H1 (cell line): ENCODE data around the gene LONRF2. TPM values are rescaled to one million over a fixed set of nuclear protein-coding genes. Genes with fewer than 3 reads are reported as not detected.

ENCODE experiments used
- CTCF ChIA-PET: fragments of 300-600 bp; sonication (Branson Sonifier 250); formaldehyde crosslinking; loops from one replicate; lab custom pipeline; 2021; ENCODE audit not compliant: partially characterized antibody; lab: Charles Lee
- POLR2A ChIA-PET: fragments of 300-600 bp; sonication (Branson Sonifier 250); formaldehyde crosslinking; loops from one replicate; lab custom pipeline; 2021; ENCODE audit warnings: inconsistent platforms; ENCODE audit not compliant: partially characterized antibody; lab: Charles Lee
- DNase-seq, 2 experiments: peaks; one replicate each; pipeline versions ENCODE4 v3.0.0 to v3.0.0-alpha.2; 2010 to 2022; ENCODE audit warnings: low spot score in 2 of 2, low read depth in 1 of 2, mixed read lengths in 1 of 2
- FAIRE-seq: peaks from 2 replicates; lab custom pipeline; 2011; peaks lifted over from hg19 to GRCh38; lab: Jason Lieb, UNC
- H2AFZ ChIP-seq: 2 replicates; pipeline ENCODE4 v1.8.1; 2012; ENCODE audit warnings: low read length, inconsistent platforms
- H2AK5ac ChIP-seq: 2 replicates; pipeline ENCODE4 v1.6.1; 2013; ENCODE audit warnings: low read depth, low read length
- H2BK120ac ChIP-seq: replicated peaks from 2 replicates; pipeline ENCODE3; 2013; ENCODE audit warnings: low read depth, low read length, inconsistent platforms
- H2BK12ac ChIP-seq: 2 replicates; pipeline ENCODE4 v1.6.1; 2013; ENCODE audit warnings: low read depth, low read length
- H2BK15ac ChIP-seq: 2 replicates; pipeline ENCODE4 v1.6.1; 2013; ENCODE audit warnings: low read length
- H2BK20ac ChIP-seq: 2 replicates; pipeline ENCODE4 v1.6.1; 2013; ENCODE audit warnings: low read length
- H2BK5ac ChIP-seq: 2 replicates; pipeline ENCODE4 v1.6.1; 2013; ENCODE audit warnings: low read depth, low read length
- H3K14ac ChIP-seq: 2 replicates; pipeline ENCODE4 v1.6.1; 2013; ENCODE audit warnings: inconsistent platforms; ENCODE audit not compliant: insufficient read length
- H3K18ac ChIP-seq: 2 replicates; pipeline ENCODE4 v1.6.1; 2013; ENCODE audit warnings: low read length; ENCODE audit errors: extremely low read depth
- H3K23ac ChIP-seq: 2 replicates; pipeline ENCODE4 v1.6.1; 2013; ENCODE audit warnings: inconsistent platforms; ENCODE audit not compliant: insufficient read length
- H3K23me2 ChIP-seq: 2 replicates; pipeline ENCODE4 v1.6.1; 2013; ENCODE audit warnings: low read depth, low read length
- H3K27ac ChIP-seq: 2 replicates; pipeline ENCODE4 v1.6.1; 2011; ENCODE audit warnings: low read depth, low read length, inconsistent platforms
- H3K27me3 ChIP-seq, 4 experiments: replicated peaks in 1 of 4; 1 replicate in 1 of 4; 2 replicates in 3 of 4; pipeline versions ENCODE4 v1.6.1 to v1.8.1; 2011 to 2013; ENCODE audit warnings: low read length in 3 of 4, mild to moderate bottlenecking in 3 of 4, inconsistent platforms in 2 of 4, mixed read lengths in 2 of 4, moderate library complexity in 1 of 4; ENCODE audit not compliant: control insufficient read depth in 3 of 4, insufficient read depth in 3 of 4; ENCODE audit errors: extremely low read depth in 1 of 4
- H3K36me3 ChIP-seq, 4 experiments: 2 replicates each; pipeline versions ENCODE4 v1.6.1 to v1.8.1; 2011 to 2013; ENCODE audit warnings: mild to moderate bottlenecking in 4 of 4, low read length in 3 of 4, moderate library complexity in 2 of 4, control low read depth in 1 of 4, inconsistent platforms in 1 of 4; ENCODE audit not compliant: insufficient read depth in 4 of 4, control insufficient read depth in 2 of 4
- H3K4ac ChIP-seq: replicated peaks from 2 replicates; pipeline ENCODE3; 2013; ENCODE audit warnings: low read length, low read depth, mixed read lengths, inconsistent platforms; ENCODE audit not compliant: insufficient read length
- H3K4me1 ChIP-seq, 4 experiments: replicated peaks in 1 of 4; 1 replicate in 1 of 4; 2 replicates in 3 of 4; pipeline versions ENCODE4 v1.6.1 to v1.8.1; 2011 to 2013; ENCODE audit warnings: low read length in 3 of 4, inconsistent platforms in 2 of 4, mixed read lengths in 1 of 4; ENCODE audit not compliant: insufficient read depth in 4 of 4, control insufficient read depth in 3 of 4
- H3K4me2 ChIP-seq, 2 experiments: 2 replicates each; pipeline versions ENCODE4 v1.6.1 to v1.8.1; 2011 to 2013; ENCODE audit warnings: low read depth in 2 of 2, low read length in 2 of 2, control low read depth in 1 of 2, inconsistent platforms in 1 of 2, mild to moderate bottlenecking in 1 of 2; ENCODE audit not compliant: insufficient read depth in 1 of 2
- H3K4me3 ChIP-seq, 4 experiments: fragments of 200-600, 300-600 bp in 1 of 4; sonication (generic), shearing (Covaris generic), sonication (Bioruptor Twin) in 1 of 4; 2 replicates each; pipeline versions ENCODE4 v1.5.1 to v1.8.1; 2011 to 2016; ENCODE audit warnings: low read length in 4 of 4, low read depth in 3 of 4, control low read depth in 2 of 4, inconsistent platforms in 2 of 4, mild to moderate bottlenecking in 2 of 4, mixed read lengths in 1 of 4, moderate library complexity in 1 of 4; ENCODE audit not compliant: insufficient read depth in 2 of 4; ENCODE audit errors: extremely low read depth in 1 of 4
- H3K56ac ChIP-seq: replicated peaks from 2 replicates; pipeline ENCODE3; 2013; ENCODE audit warnings: low read depth, mild to moderate bottlenecking, mixed read lengths, low read length, inconsistent platforms; ENCODE audit not compliant: insufficient read length
- H3K79me1 ChIP-seq: 2 replicates; pipeline ENCODE4 v1.6.1; 2013; ENCODE audit warnings: low read depth, low read length, control low read depth
- H3K79me2 ChIP-seq, 2 experiments: 2 replicates each; pipeline versions ENCODE4 v1.6.1 to v1.8.1; 2012 to 2013; ENCODE audit warnings: low read length in 2 of 2, mild to moderate bottlenecking in 2 of 2, inconsistent platforms in 1 of 2; ENCODE audit not compliant: insufficient read depth in 2 of 2, control insufficient read depth in 1 of 2
- H3K9ac ChIP-seq, 4 experiments: replicated peaks in 1 of 4; 1 replicate in 1 of 4; 2 replicates in 3 of 4; pipeline versions ENCODE4 v1.6.1 to v1.8.1; 2011 to 2013; ENCODE audit warnings: low read depth in 3 of 4, low read length in 3 of 4, control low read depth in 2 of 4, mild to moderate bottlenecking in 2 of 4, moderate library complexity in 2 of 4, inconsistent platforms in 1 of 4; ENCODE audit errors: extremely low read depth in 1 of 4
- H3K9me3 ChIP-seq, 2 experiments: 2 replicates each; pipeline versions ENCODE4 v1.6.1 to v1.8.1; 2012 to 2013; ENCODE audit warnings: mild to moderate bottlenecking in 2 of 2, moderate library complexity in 2 of 2, control low read depth in 1 of 2, inconsistent platforms in 1 of 2, low read depth in 1 of 2, low read length in 1 of 2, mixed read lengths in 1 of 2; ENCODE audit not compliant: insufficient read depth in 2 of 2
- H4K20me1 ChIP-seq, 2 experiments: replicated peaks in 1 of 2; 2 replicates each; pipeline versions ENCODE3 to v1.8.1; 2011 to 2013; ENCODE audit warnings: inconsistent platforms in 2 of 2, low read length in 2 of 2, mild to moderate bottlenecking in 1 of 2; ENCODE audit not compliant: insufficient read depth in 2 of 2, control insufficient read depth in 1 of 2
- H4K5ac ChIP-seq: 2 replicates; pipeline ENCODE4 v1.6.1; 2013; ENCODE audit warnings: low read length, low read depth, mixed read lengths, inconsistent platforms; ENCODE audit not compliant: insufficient read length
- H4K8ac ChIP-seq: 2 replicates; pipeline ENCODE4 v1.8.0; 2013; ENCODE audit warnings: mild to moderate bottlenecking, moderate library complexity, low read length, inconsistent platforms; ENCODE audit not compliant: insufficient read depth; ENCODE audit errors: extremely low read depth
- H4K91ac ChIP-seq: replicated peaks from 2 replicates; pipeline ENCODE3; 2013; ENCODE audit warnings: low read length, mixed read lengths, inconsistent platforms; ENCODE audit not compliant: insufficient read length
- ASH2L ChIP-seq: fragments of 200-600, 300-600 bp; sonication (generic); IDR thresholded peaks from one replicate; pipeline ENCODE4 v1.7.1; 2017; ENCODE audit warnings: low read length
- CBX5 ChIP-seq: fragments of 300-800, 300-1000 bp; sonication (generic); IDR thresholded peaks from 2 replicates; pipeline ENCODE4 v1.7.1; 2016; ENCODE audit warnings: antibody characterized with exemption, low read length, low read depth
- JUND ChIP-seq: IDR thresholded peaks from 2 replicates; pipeline ENCODE4 v1.6.1; 2011; ENCODE audit warnings: mild to moderate bottlenecking, improper control_type of control experiment, low read length
- KDM4A ChIP-seq: IDR thresholded peaks from one replicate; pipeline ENCODE4 v1.7.1; 2012; ENCODE audit warnings: low read depth, mild to moderate bottlenecking, moderate library complexity, low read length, inconsistent platforms; ENCODE audit not compliant: severe bottlenecking
- POLR2A ChIP-seq, 2 experiments: IDR thresholded peaks; 1 replicate in 1 of 2; 2 replicates in 1 of 2; pipeline ENCODE4 v1.6.1; 2011; ENCODE audit warnings: low read depth in 2 of 2, low read length in 2 of 2, mild to moderate bottlenecking in 2 of 2; ENCODE audit errors: control extremely low read depth in 1 of 2
- SAP30 ChIP-seq: fragments of 300-600 bp; sonication (generic); IDR thresholded peaks from 2 replicates; pipeline ENCODE4 v1.7.1; 2012; ENCODE audit warnings: low read length, moderate library complexity, mild to moderate bottlenecking, inconsistent platforms; ENCODE audit not compliant: insufficient read depth, insufficient replicate concordance
- SP2 ChIP-seq: IDR thresholded peaks from 2 replicates; pipeline ENCODE4 v1.6.1; 2012; ENCODE audit warnings: mild to moderate bottlenecking, low read length, inconsistent platforms
- SRF ChIP-seq: IDR thresholded peaks from 2 replicates; pipeline ENCODE4 v1.6.1; 2011; ENCODE audit warnings: mild to moderate bottlenecking, low read depth, low read length, moderate library complexity
- TCF12 ChIP-seq: IDR thresholded peaks from 2 replicates; pipeline ENCODE4 v1.6.1; 2011; ENCODE audit warnings: low read depth, mild to moderate bottlenecking, low read length
- ZNF274 ChIP-seq: IDR thresholded peaks from 2 replicates; pipeline ENCODE4 v1.7.0; 2012; ENCODE audit warnings: low read length, borderline replicate concordance; ENCODE audit errors: extremely low read depth
- WGBS, 2 experiments: shearing (Covaris generic) in 1 of 2; methylation state at CpG; one replicate each; pipeline versions ENCODE4 v1.1.6 to v1.1.7; 2013 to 2015; ENCODE audit warnings: low lambda C conversion rate in 2 of 2, mixed read lengths in 2 of 2, inconsistent platforms in 1 of 2, low coverage in 1 of 2, missing lambda C conversion rate in 1 of 2; ENCODE audit not compliant: insufficient replicate concordance in 2 of 2, insufficient coverage in 1 of 2, insufficient read length in 1 of 2; ENCODE audit errors: extremely low coverage in 1 of 2, missing lambda C conversion rate in 1 of 2; 5-methylcytosine and 5-hydroxymethylcytosine counted together
- polyA plus RNA-seq, 7 experiments: library from polyadenylated mRNA; depleted of rRNA in 3 of 7; stranded (reverse) in 5 of 7; unstranded in 2 of 7; fragments of >200 nt in 5 of 7; fragments of 200-250 nt in 2 of 7; gene quantifications; 1 replicate in 5 of 7; 2 replicates in 1 of 7; 4 replicates in 1 of 7; pipeline versions ENCODE4 v1.2.1 to v1.2.3, GENCODE V29; 2011 to 2013; ENCODE audit warnings: missing spikeins in 2 of 7, mixed read lengths in 2 of 7
- total RNA-seq: library from RNA; stranded (reverse); fragmentation: NEBNext Ultra II Directional; extraction: Animal tissue kit (Norgen Biotek cat#: 25700); gene quantifications from 2 replicates; pipeline ENCODE4 v1.2.1, GENCODE V29; 2021
- TF ChIP-seq, protein P1 (sequence below): IDR thresholded peaks from 2 replicates; pipeline ENCODE4 v1.6.1; 2011; ENCODE audit warnings: low read length, improper control_type of control experiment

LONRF2 gene
- total and polyA plus RNA-seq, 2 of the 8 experiments (the other 6 are each of a cell fraction or from before 2014, with no cell fraction given): 0.24 to 0.74 TPM

DNA sequence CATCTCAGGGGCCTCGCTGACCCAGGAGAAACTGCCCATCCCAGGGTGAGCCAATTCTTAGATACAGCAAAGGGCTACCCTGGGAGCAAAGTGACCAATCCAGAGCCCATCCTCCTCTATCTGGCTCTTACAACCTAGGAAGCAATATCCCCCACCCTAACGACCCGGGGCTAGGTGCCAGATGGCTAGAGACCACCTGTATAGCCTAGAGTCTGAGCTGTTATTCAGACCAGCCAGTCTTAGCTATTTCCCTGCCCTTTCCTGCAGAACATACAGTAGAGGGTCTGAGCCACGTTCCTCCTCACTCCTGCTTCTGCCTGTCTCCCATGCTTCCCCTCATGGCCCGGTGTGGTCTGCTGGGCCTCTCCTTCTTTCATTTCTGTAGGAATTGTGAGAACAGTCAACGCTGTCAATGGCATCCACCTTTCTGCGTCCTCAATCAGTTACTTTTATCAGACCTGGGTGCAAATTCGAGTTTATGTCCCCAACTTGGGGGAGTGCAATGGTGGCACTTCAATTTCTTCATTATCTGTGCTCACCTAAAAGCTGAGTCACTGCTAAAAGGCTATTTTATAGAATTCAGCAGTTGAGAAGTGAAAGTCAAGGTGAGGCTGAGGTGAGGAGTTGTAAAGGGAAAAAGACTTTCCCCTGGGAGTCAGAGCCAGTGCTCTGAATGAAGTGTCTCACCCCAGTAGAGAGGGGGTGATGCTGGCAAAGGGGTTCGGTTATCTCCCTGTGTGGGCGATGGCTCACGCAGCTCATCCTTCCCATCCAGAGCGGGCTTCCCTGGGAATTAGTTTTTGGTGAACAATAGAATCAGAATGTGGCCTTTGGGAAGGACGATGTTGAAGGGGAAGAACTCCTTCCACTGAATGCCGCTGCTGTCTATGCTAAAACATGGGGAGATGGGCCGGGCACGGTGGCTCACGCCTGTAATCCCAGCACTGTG lies 42.4 kb downstream of the LONRF2 start:
- no peaks in the 10 kb centered on the region for H3K27me3 ChIP-seq
- no peak overlapping the region for H3K4me2 ChIP-seq
- H3K23me2 ChIP-seq: no peaks in the 10 kb centered on the region
- peak overlapping the region; percentile 43; the same call in 1 of the 2 replicates for H2BK12ac ChIP-seq
- 0 out of 2 replicates have a peak overlapping the region, but pooled peaks have one; percentile 40 for H2AFZ ChIP-seq
- H3K79me2 ChIP-seq: no peaks in the 10 kb centered on the region
- H2BK20ac ChIP-seq: peak overlapping the region; percentile 66; the same call in 1 of the 2 replicates
- no peak overlapping the region for H3K4ac ChIP-seq
- no peaks in the 10 kb centered on the region for H4K20me1 ChIP-seq
- 81% methylated on average over 17 of the region's 17 CpGs; no CpG with 5 or more reads in 1 of the 2 experiments for WGBS, 2 experiments
- peak in 1 of 2 experiments; percentile 37 for DNase-seq
- FAIRE-seq: no peak
- no peak overlapping the region for H4K5ac ChIP-seq
- H3K14ac ChIP-seq: no peak overlapping the region
- no peaks in the 10 kb centered on the region for H3K36me3 ChIP-seq
- no peak overlapping the region for H3K56ac ChIP-seq
- ChIA-PET POLR2A (no interaction called here), CTCF (interaction anchor here (0.8 to 10.0 kb wide), 2 partner anchors 14 to 18 kb away, joined by 4 to 103 read pairs; no protein-coding TSS in a partner anchor)
- H2AK5ac ChIP-seq: no peak overlapping the region
- no peak overlapping the region for H3K4me3 ChIP-seq
- H3K27ac ChIP-seq: no peak overlapping the region
- H2BK5ac ChIP-seq: no peak overlapping the region
- no peak overlapping the region for H2BK120ac ChIP-seq
- no peak overlapping the region for H3K23ac ChIP-seq
- no peaks in the 10 kb centered on the region for H3K79me1 ChIP-seq
- no peak overlapping the region for H4K91ac ChIP-seq
- H3K9me3 ChIP-seq: no peaks in the 10 kb centered on the region
- peak overlapping the region; percentile 44; the same call in 1 of the 2 replicates for H3K18ac ChIP-seq
- H4K8ac ChIP-seq: no peak overlapping the region
- no peak overlapping the region for H3K9ac ChIP-seq
- no peak overlapping the region for H2BK15ac ChIP-seq
- H3K4me1 ChIP-seq: peaks cover 0 to 10% (median 7%) of the 10 kb centered on the region in 4 experiments; a peak in 4 of 7 replicates
- TF ChIP-seq ZNF274 (no peak), POLR2A (IDR thresholded peaks at IDR 0.05; ENCODE audit: control extremely low read depth in 1 of 2, low read depth in 2 of 2, low read length in 2 of 2) (no peak), KDM4A (no peak), JUND (no peak), SRF (no peak), ASH2L (no peak), SP2 (no peak), CBX5 (no peak), TCF12 (no peak), SAP30 (no peak)
- TF ChIP-seq, protein P1, sequence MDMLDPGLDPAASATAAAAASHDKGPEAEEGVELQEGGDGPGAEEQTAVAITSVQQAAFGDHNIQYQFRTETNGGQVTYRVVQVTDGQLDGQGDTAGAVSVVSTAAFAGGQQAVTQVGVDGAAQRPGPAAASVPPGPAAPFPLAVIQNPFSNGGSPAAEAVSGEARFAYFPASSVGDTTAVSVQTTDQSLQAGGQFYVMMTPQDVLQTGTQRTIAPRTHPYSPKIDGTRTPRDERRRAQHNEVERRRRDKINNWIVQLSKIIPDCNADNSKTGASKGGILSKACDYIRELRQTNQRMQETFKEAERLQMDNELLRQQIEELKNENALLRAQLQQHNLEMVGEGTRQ: no peak
